NCI-H2029 (cell line): ENCODE data around the gene TKT.

ENCODE experiments used
- DNase-seq: peaks from one replicate; lab custom pipeline; 2025; lab: John Stamatoyannopoulos, UW

TKT gene

GRCh38 chr3:53178246-53178645, 77.6 kb downstream of the TKT start:
- DNase-seq: no peak

GRCh38 chr3:53175613-53176540, 79.9 kb downstream of the TKT start:
- DNase-seq: no peak
